Activated T-cell treated with anti-CD3 and anti-CD28 coated beads, Interleukin-2, amount 50 U/mL, for 24 hours (primary cell): ENCODE results near the gene THRA.

Experiments used
- DNase-seq: peaks from one replicate; pipeline ENCODE4 v3.0.0-alpha.2; 2020
- H3K27ac Mint-ChIP-seq: 2 replicates; pipeline ENCODE4 v1.8.0; 2020; ENCODE audit warnings: mild to moderate bottlenecking, mixed read lengths
- H3K27me3 Mint-ChIP-seq: 2 replicates; pipeline ENCODE4 v1.8.0; 2020; ENCODE audit warnings: mixed read lengths
- H3K36me3 Mint-ChIP-seq: 2 replicates; pipeline ENCODE4 v1.8.0; 2020; ENCODE audit warnings: low read depth, mixed read lengths
- H3K4me1 Mint-ChIP-seq: 2 replicates; pipeline ENCODE4 v1.8.0; 2020; ENCODE audit warnings: low read depth, mixed read lengths
- H3K4me3 Mint-ChIP-seq: 2 replicates; pipeline ENCODE4 v1.8.0; 2020; ENCODE audit warnings: mild to moderate bottlenecking, moderate library complexity, mixed read lengths
- H3K9me3 Mint-ChIP-seq: 2 replicates; pipeline ENCODE4 v1.8.0; 2020; ENCODE audit warnings: mixed read lengths

The THRA gene

GRCh38 chr17:40094874-40095273 lies 32.1 kb downstream of the THRA start:
- Mint-ChIP-seq H3K9me3 (no peaks in the 10 kb centered on the region), H3K4me3 (no peak overlapping the region), H3K27me3 (no peaks in the 10 kb centered on the region), H3K36me3 (peaks cover 74% of the 10 kb centered on the region), H3K27ac (peak overlapping the region; percentile 95), H3K4me1 (peaks cover 61% of the 10 kb centered on the region)
- DNase-seq, result no peak

- DNase-seq, result no peak
- H3K27ac Mint-ChIP-seq, result peak overlapping the region; percentile 95
- peaks cover 75% of the 10 kb centered on the region for H3K36me3 Mint-ChIP-seq
- peak overlapping the region; percentile 89 for H3K4me3 Mint-ChIP-seq
- no peaks in the 10 kb centered on the region for H3K9me3 Mint-ChIP-seq
- peaks cover 67% of the 10 kb centered on the region for H3K4me1 Mint-ChIP-seq
- H3K27me3 Mint-ChIP-seq, result no peaks in the 10 kb centered on the region
These were observed 32.7 kb downstream of the THRA start for GRCh38 chr17:40095351-40095943.

GRCh38 chr17:40095944-40096791 lies 33.4 kb downstream of the THRA start:
- peak overlapping the region; percentile 95 for H3K27ac Mint-ChIP-seq
- H3K4me3 Mint-ChIP-seq, result peak overlapping the region; percentile 89
- no peaks in the 10 kb centered on the region for H3K27me3 Mint-ChIP-seq
- peaks cover 75% of the 10 kb centered on the region for H3K36me3 Mint-ChIP-seq
- no peaks in the 10 kb centered on the region for H3K9me3 Mint-ChIP-seq
- peak; percentile 76 for DNase-seq
- H3K4me1 Mint-ChIP-seq, result peaks cover 74% of the 10 kb centered on the region

- Mint-ChIP-seq H3K4me1 (peaks cover 83% of the 10 kb centered on the region), H3K27ac (peak overlapping the region; percentile 95), H3K27me3 (no peaks in the 10 kb centered on the region), H3K9me3 (no peaks in the 10 kb centered on the region), H3K36me3 (peaks cover 73% of the 10 kb centered on the region), H3K4me3 (peak overlapping the region; percentile 89)
- DNase-seq, result no peak
These were observed 34.3 kb downstream of the THRA start for GRCh38 chr17:40097087-40097486.

DNA sequence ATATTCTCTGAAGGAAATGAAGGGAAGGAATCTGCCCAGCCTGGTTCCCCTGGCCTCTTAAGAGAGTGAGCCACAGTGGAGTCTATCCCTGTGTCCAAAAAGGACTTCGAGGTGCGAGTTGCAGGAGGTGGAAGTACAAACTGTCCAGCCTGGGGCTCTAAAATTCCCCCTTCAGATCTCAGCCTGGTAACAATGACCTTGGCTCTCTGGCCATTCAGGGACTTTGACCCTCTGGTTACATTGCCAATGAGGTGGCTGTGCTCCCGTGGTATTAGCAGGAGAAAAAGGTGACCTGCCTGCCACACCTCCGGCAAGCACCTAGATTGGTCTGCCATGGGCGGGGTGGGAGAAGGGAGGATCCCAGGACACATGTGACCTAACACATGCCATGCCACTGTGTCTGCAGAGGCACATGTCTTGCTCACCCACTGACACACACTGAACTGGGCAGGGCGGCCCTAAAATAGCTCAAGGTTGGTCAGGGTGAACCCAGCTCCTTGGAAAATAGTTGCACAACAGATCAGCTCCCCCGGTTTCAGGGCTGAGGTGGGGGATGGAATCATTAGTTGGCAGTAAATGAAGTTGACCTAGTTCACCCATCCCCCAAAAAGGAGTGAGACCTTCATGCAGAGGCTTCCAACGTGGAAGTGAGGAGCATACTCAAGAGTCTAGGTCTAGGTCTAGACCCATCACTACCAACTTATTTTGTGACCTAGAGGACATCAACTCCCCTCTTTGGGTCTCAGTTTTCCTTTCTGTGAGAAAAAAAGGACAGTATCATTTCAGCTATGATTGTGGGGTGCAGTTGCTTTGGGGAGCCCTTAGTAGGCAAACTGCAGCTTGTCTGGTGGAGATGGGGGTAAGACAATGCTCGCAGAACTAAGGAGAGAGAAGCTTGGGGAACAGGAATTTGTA lies 35.4 kb downstream of the THRA start:
- H3K9me3 Mint-ChIP-seq, result no peaks in the 10 kb centered on the region
- H3K36me3 Mint-ChIP-seq, result peaks cover 67% of the 10 kb centered on the region
- H3K4me1 Mint-ChIP-seq, result peaks cover 88% of the 10 kb centered on the region
- no peak for DNase-seq
- H3K4me3 Mint-ChIP-seq, result peak overlapping the region; percentile 89
- peak overlapping the region; percentile 95 for H3K27ac Mint-ChIP-seq
- H3K27me3 Mint-ChIP-seq, result no peaks in the 10 kb centered on the region

- Mint-ChIP-seq H3K4me1 (peaks cover 92% of the 10 kb centered on the region), H3K27ac (peak overlapping the region; percentile 95), H3K9me3 (no peaks in the 10 kb centered on the region), H3K36me3 (peaks cover 58% of the 10 kb centered on the region), H3K4me3 (peak overlapping the region; percentile 89), H3K27me3 (no peaks in the 10 kb centered on the region)
- DNase-seq, result peak; percentile 99
These were observed 36.3 kb downstream of the THRA start for GRCh38 chr17:40098846-40099618.

GRCh38 chr17:40099619-40100418 lies 37.1 kb downstream of the THRA start:
- Mint-ChIP-seq H3K36me3 (peaks cover 50% of the 10 kb centered on the region), H3K4me3 (peak overlapping the region; percentile 89), H3K4me1 (peaks cover 93% of the 10 kb centered on the region), H3K27ac (peak overlapping the region; percentile 95), H3K27me3 (no peaks in the 10 kb centered on the region), H3K9me3 (no peaks in the 10 kb centered on the region)
- no peak for DNase-seq

DNA sequence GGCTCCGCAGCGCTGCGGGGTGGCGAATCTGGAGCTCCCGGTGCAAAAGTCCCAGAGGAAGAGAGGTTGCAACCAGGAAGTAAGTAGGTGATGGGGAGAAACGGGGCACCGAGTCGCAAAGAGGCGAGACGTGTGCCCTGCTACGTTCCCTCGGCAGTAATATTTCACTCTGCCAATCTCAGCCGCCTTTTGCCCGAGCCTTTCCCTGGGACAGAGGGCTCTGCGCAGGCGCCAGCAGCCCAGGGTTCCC lies 37.6 kb downstream of the THRA start, which contains the start of gene NR1D1:
Gene NR1D1, minus strand, starts transcription at position 171 of the 250 bp plus-strand sequence. CDS start 495 bp downstream, outside the sequence.
- Mint-ChIP-seq H3K4me1 (peaks cover 93% of the 10 kb centered on the region), H3K4me3 (peak within 1 kb of the TSS; percentile 89), H3K27ac (peak within 1 kb of the TSS; percentile 95), H3K36me3 (peaks cover 45% of the 10 kb centered on the region), H3K27me3 (no peaks in the 10 kb centered on the region), H3K9me3 (no peaks in the 10 kb centered on the region)
- no peak for DNase-seq

DNA sequence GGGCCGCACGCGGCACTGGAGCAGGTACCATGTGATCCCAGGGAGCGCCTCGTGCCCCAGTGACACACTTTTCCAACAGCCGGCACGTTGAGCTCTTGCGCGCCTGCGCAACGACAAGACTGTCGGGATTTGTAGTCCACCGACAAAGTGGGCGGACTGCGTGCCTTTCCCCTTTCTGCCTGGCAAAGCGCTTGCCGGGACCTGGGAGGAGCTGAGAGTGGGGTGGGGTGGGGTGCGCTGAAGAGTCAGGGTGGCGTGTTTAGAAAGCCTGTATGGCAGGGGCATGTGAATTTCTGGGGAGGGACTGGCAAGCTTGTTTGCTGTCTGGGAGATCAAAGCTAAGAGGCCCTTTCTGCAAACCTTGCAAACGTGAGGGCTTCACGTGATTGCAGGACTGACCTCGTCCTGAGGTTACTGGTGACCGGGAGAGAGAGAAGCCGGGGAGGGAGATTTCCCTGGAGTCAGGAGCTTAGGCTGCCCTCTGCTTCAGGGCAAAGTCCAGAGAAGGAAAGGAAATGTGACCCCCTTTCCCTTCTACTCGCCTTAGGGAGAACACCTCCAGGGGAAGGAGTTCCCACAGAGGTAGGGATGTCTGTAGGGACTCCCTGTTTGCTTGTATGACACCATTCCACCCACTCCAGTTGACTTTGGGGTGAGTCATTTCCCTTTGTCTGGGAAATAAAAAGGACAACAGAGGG lies 38.1 kb downstream of the THRA start:
- DNase-seq, result peak; percentile 91
- Mint-ChIP-seq H3K4me1 (peaks cover 93% of the 10 kb centered on the region), H3K27me3 (no peaks in the 10 kb centered on the region), H3K4me3 (peak overlapping the region; percentile 89), H3K36me3 (peaks cover 40% of the 10 kb centered on the region), H3K27ac (peak overlapping the region; percentile 95), H3K9me3 (no peaks in the 10 kb centered on the region)

GRCh38 chr17:40101367-40102210 lies 38.8 kb downstream of the THRA start:
- H3K9me3 Mint-ChIP-seq, result no peaks in the 10 kb centered on the region
- DNase-seq, result no peak
- no peaks in the 10 kb centered on the region for H3K27me3 Mint-ChIP-seq
- peak overlapping the region; percentile 89 for H3K4me3 Mint-ChIP-seq
- H3K36me3 Mint-ChIP-seq, result peaks cover 33% of the 10 kb centered on the region
- peak overlapping the region; percentile 95 for H3K27ac Mint-ChIP-seq
- H3K4me1 Mint-ChIP-seq, result peaks cover 93% of the 10 kb centered on the region

DNA sequence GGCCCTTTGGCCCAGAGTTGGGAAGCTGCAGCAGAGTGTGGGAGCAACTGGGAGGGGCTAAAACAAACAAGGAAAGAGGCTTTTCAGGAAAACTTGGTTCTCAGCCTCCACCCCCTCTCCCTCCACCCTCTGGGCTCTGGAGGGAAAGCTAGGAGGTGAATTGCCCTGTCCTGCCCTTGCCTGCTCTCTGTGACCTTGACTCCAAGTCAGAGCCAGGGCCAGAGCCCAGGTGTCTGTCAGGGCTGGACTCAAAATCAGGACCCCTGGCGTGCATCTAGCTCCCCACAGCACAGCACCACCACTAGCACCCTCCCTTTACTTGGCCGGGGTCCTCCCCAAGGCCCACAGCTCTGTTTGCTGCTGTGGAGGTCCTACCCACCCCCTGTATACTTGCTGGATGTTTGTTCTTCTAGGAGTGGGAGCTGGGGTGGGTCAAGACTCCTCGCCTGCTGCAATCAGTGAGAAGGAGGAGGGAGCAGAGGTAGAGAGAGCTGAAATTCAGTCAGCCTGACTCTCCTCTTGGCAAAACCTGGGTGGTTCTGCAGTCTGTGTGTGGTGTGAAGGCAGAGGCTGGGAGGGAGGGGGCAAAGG lies 40.4 kb downstream of the THRA start:
- peaks cover 93% of the 10 kb centered on the region for H3K4me1 Mint-ChIP-seq
- no peak for DNase-seq
- H3K27me3 Mint-ChIP-seq, result no peaks in the 10 kb centered on the region
- no peaks in the 10 kb centered on the region for H3K9me3 Mint-ChIP-seq
- H3K36me3 Mint-ChIP-seq, result peaks cover 17% of the 10 kb centered on the region
- no peak overlapping the region for H3K4me3 Mint-ChIP-seq
- peak overlapping the region; percentile 39 for H3K27ac Mint-ChIP-seq

DNA sequence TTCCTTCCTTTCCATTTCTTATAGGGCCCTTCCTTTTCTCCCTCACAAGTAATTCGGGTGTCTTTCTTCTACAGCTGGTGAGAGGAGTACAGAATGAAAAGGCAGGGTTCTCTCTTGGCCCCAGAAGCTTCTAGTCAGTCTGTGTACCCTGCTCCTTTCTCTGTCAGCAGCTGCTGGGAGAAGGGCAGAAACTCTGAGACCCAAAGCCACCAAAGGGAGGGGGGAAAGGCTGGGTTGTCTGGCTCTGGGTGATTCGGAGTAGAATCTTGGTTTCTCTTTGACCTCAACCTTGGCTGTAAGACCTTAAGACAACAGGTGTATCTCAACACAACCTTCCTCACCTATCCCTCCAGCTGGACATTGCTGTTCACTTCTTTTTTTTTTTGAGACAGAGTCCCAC lies 40.9 kb downstream of the THRA start:
- Mint-ChIP-seq H3K27ac (peak overlapping the region; percentile 39), H3K9me3 (no peaks in the 10 kb centered on the region), H3K4me3 (no peak overlapping the region), H3K27me3 (no peaks in the 10 kb centered on the region), H3K36me3 (peaks cover 12% of the 10 kb centered on the region), H3K4me1 (peaks cover 92% of the 10 kb centered on the region)
- DNase-seq, result no peak
